ENCODE results near the gene DPEP1. TPM values are rescaled to one million over a fixed set of nuclear protein-coding genes. Genes with fewer than 3 reads are reported as not detected.

Gene DPEP1
- total RNA-seq, 1 donor from 2014 or later, result 0.24 TPM

DNA sequence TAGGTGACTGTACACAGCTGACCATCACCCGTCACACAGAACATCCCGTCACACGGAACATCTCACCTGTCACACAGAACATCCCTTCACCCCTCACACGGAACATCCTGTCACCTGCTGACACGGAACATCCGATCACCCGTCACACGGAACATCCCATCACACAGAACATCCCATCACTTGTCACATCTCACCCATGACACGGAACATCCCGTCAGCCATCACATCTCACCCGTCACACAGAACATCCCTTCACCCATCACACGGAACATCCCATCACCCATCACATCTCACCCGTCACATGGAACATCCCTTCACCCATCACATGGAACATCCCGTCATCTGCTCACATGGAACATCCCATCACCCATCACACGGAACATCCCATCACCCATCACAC lies 34.1 kb upstream of the DPEP1 start:
- Histone ChIP-seq H3K9me3 (ENCODE audit: low read depth) (no peaks in the 10 kb centered on the region), H3K4me3 (no peak overlapping the region), H3F3A (ENCODE audit: low read depth) (peaks cover 13% of the 10 kb centered on the region), H3K79me2 (ENCODE audit: low read depth) (no peaks in the 10 kb centered on the region), H4K20me1 (ENCODE audit: low read depth) (no peaks in the 10 kb centered on the region), H3K4me1 (peaks cover 4% of the 10 kb centered on the region), H3K9ac (no peak overlapping the region), H3K27me3 (peaks cover 45% of the 10 kb centered on the region), H3K36me3 (no peaks in the 10 kb centered on the region), H3K27ac (no peak overlapping the region), H2AFZ (replicated peaks) (no peak overlapping the region), H3K4me2 (no peak overlapping the region)
- Mint-ChIP-seq H3K36me3 (no peaks in the 10 kb centered on the region), H3K27ac (no peak overlapping the region), H3K27me3 (ENCODE audit: insufficient read depth, low read depth) (peaks cover 26% of the 10 kb centered on the region), H3K9me3 (peaks cover 3% of the 10 kb centered on the region), H3K4me3 (no peak overlapping the region), H3K4me1 (no peaks in the 10 kb centered on the region)
- DNase-seq (ENCODE audit: low spot score), result no peak
- TF ChIP-seq, protein P1, sequence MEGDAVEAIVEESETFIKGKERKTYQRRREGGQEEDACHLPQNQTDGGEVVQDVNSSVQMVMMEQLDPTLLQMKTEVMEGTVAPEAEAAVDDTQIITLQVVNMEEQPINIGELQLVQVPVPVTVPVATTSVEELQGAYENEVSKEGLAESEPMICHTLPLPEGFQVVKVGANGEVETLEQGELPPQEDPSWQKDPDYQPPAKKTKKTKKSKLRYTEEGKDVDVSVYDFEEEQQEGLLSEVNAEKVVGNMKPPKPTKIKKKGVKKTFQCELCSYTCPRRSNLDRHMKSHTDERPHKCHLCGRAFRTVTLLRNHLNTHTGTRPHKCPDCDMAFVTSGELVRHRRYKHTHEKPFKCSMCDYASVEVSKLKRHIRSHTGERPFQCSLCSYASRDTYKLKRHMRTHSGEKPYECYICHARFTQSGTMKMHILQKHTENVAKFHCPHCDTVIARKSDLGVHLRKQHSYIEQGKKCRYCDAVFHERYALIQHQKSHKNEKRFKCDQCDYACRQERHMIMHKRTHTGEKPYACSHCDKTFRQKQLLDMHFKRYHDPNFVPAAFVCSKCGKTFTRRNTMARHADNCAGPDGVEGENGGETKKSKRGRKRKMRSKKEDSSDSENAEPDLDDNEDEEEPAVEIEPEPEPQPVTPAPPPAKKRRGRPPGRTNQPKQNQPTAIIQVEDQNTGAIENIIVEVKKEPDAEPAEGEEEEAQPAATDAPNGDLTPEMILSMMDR (IDR thresholded peaks at IDR 0.05), result no peak
- TF ChIP-seq EZH2phosphoT487 (IDR thresholded peaks at IDR 0.05), result no peak
- TF ChIP-seq EZH2 (IDR thresholded peaks at IDR 0.05), result no peak

DNA sequence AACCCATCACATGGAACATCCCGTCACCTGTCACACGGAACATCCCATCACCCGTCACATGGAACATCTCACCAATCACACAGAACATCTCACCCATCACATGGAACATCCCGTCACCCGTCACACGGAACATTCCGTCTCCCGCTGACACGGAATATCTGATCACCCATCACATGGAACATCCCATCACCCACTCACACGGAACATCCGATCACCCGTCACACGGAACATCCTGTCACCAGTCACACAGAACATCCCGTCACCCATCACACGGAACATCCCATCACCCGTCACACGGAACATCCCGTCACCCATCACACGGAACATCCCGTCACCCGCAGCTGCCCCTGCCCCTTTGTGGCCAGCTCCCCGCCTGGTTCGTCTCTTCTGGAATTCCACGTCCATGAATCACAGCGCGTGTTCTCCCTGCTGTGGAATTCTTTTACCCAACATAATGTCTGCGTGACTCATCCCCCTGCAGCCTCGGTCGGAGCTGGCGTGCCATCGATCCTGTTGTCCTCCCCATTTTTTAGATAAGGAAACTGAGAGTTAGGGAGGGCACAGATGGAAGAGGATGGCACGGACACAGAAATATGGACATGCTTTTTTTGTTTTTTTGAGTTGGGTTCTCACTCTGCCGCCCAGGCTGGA lies 32.3 kb upstream of the DPEP1 start:
- no peak overlapping the region for H2AFZ ChIP-seq (replicated peaks)

DNA sequence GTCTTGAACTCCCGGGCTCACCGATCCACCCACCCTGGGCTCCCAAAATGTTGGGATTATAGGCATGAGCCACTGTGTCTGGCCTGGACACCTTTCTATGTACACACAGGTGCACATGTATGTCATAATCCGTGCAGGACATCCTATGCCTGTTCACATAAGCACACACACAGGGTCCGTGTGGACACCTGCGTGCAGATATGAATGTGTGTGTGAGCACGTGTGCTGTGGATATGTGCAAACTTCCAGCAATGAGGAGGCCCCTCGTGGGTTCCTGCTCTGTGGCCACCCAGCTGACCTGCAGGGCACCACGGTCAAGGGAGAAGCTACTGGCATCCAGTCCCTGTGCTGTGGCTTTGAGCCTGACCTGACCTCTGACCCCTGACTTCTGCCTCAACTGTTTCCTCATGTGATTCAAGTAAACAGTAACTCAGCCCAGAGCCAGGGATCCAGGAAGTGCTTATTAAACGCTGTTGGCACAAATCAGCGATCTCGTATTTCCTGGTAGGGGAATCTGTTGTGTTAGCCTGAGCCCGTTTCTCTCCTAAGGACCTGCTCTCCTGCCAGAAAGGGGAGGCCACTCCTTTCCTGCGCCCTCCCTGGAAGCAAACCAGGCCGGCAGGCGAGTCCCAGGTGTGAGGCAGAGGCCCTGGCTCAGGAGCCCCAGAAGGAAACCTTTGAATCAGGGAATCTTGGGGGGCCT lies 31.4 kb upstream of the DPEP1 start:
- Histone ChIP-seq H2AFZ (replicated peaks) (no peak overlapping the region), H3K79me2 (ENCODE audit: low read depth) (no peaks in the 10 kb centered on the region), H3K27ac (no peak overlapping the region), H3K27me3 (peaks cover 18% of the 10 kb centered on the region), H4K20me1 (ENCODE audit: low read depth) (no peaks in the 10 kb centered on the region), H3K36me3 (no peaks in the 10 kb centered on the region), H3K4me3 (no peak overlapping the region), H3K4me1 (peaks cover 5% of the 10 kb centered on the region), H3K9me3 (ENCODE audit: low read depth) (no peaks in the 10 kb centered on the region), H3K4me2 (no peak overlapping the region), H3F3A (ENCODE audit: low read depth) (peaks cover 11% of the 10 kb centered on the region), H3K9ac (no peak overlapping the region)
- Mint-ChIP-seq H3K4me3 (no peak overlapping the region), H3K4me1 (no peaks in the 10 kb centered on the region), H3K36me3 (no peaks in the 10 kb centered on the region), H3K27ac (no peak overlapping the region), H3K27me3 (ENCODE audit: insufficient read depth, low read depth) (peaks cover 20% of the 10 kb centered on the region), H3K9me3 (peaks cover 3% of the 10 kb centered on the region)
- TF ChIP-seq EZH2phosphoT487 (IDR thresholded peaks at IDR 0.05), result no peak
- TF ChIP-seq, protein P1 (IDR thresholded peaks at IDR 0.05), result no peak
- TF ChIP-seq EZH2 (IDR thresholded peaks at IDR 0.05), result no peak
- no peak for DNase-seq (ENCODE audit: low spot score)

More for the DNA sequence above, 32.3 kb upstream of the DPEP1 start:
- TF ChIP-seq, protein P1 (IDR thresholded peaks at IDR 0.05), result no peak
- TF ChIP-seq EZH2phosphoT487 (IDR thresholded peaks at IDR 0.05) (no peak), EZH2 (IDR thresholded peaks at IDR 0.05) (no peak)
- peaks cover 11% of the 10 kb centered on the region for H3F3A ChIP-seq (ENCODE audit: low read depth)
- no peak overlapping the region for H3K9ac ChIP-seq
- H3K36me3 Mint-ChIP-seq, result no peaks in the 10 kb centered on the region
- no peaks in the 10 kb centered on the region for H3K4me1 Mint-ChIP-seq
- H3K27ac Mint-ChIP-seq, result no peak overlapping the region
- peaks cover 26% of the 10 kb centered on the region for H3K27me3 ChIP-seq
- H3K4me3 ChIP-seq, result no peak overlapping the region
- no peak overlapping the region for H3K4me2 ChIP-seq
- H3K27me3 Mint-ChIP-seq (ENCODE audit: insufficient read depth, low read depth), result peaks cover 20% of the 10 kb centered on the region
- no peaks in the 10 kb centered on the region for H4K20me1 ChIP-seq (ENCODE audit: low read depth)
- peaks cover 5% of the 10 kb centered on the region for H3K4me1 ChIP-seq
- H3K27ac ChIP-seq, result no peak overlapping the region
- no peaks in the 10 kb centered on the region for H3K36me3 ChIP-seq
- no peak overlapping the region for H3K4me3 Mint-ChIP-seq
- no peak for DNase-seq (ENCODE audit: low spot score)
- H3K79me2 ChIP-seq (ENCODE audit: low read depth), result no peaks in the 10 kb centered on the region
- H3K9me3 Mint-ChIP-seq, result peaks cover 3% of the 10 kb centered on the region
- H3K9me3 ChIP-seq (ENCODE audit: low read depth), result no peaks in the 10 kb centered on the region
